HCEC 1CT (cell line): Measurements from ENCODE around the gene IFNGR2.
A peak's percentile ranks its signal among the peaks of the same experiment; 100 is the strongest.
"Not testable (repeated sequence)": the region's sequence is repeated elsewhere in the genome, so short reads cannot be mapped to it uniquely, and the experiment has no call there.

Experiments
- DNase-seq: peaks from one replicate; pipeline ENCODE4 v3.0.0-alpha.2; 2017

Gene IFNGR2

DNA sequence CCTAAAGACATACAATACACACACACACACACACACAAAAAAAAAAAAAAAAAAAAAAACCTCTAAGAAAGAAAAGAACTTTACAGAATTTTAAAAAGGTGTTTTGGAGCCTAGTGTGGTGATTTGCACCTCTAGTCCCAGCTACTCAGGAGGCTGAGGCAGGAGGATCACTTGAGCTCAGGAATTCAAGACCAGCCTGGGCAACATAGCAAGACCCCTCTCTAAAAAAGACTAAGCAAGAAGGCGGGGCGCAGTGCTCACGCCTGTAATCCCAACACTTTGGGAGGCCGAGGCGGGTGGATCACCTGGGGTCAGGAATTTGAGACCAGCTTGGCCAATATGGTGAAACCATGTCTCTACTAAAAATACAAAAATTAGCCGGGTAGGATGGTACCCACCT, 43.4 kb downstream of the IFNGR2 start:
- DNase-seq, result not testable (repeated sequence)

DNA sequence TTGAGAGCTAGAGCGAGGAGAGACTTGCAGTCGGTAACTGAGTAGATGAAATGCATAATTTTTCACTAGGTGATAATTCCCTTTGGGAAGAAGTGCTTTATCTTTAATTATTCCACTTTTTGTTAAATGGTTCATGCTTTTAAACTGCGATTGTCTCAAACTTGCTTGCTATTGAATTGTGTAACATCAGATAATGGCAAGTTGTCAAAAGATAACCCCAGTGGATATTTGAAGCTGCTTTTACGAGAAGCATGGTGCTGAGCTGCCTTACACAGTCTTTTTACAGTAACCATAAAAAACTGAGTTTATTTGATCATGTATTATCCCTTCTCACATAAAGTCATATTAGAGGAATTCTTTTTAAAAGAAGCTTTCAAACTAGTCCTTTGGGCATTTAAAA, 46.4 kb downstream of the IFNGR2 start:
- no peak for DNase-seq

DNA sequence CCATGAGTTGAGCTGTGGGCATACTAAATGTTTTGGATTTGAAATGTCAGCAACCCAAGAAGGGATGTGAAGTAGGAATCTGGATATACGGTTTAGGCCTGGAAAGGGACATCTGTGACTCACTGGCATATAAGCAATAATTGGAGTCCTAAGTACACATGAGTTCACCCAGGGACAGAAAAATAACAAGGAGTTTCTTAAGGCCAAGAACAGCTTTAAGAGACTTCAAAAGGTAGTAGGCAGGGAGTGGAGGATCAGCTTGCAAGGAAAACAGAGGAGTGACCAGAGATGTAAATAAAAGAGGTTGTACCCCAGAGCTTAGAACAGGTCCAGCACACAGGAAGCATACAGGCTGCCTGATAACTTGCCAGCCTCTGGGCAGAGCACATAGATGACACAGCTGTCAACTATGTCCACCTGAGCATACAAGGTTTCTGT, 48.4 kb downstream of the IFNGR2 start:
- DNase-seq, result peak; percentile 4

DNA sequence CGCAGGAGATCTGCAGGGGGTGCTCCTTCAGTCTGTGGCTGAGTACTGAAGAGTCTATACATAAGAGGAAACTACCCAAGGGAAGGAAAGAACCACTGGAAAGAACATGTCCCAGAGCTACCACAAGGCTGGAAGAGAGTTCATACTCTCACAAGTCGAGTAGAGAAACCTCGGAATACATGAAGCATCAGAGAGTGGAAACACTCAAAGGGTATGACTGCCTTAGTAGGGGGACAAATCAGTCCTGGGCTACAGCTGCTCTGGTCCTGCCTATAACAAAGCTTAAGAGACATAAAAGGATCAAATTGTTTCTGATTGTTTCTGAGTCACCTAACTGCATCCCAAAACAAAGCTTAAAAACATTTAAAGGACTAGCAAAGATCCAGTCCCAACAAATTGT, 49.1 kb downstream of the IFNGR2 start:
- DNase-seq, result no peak

DNA sequence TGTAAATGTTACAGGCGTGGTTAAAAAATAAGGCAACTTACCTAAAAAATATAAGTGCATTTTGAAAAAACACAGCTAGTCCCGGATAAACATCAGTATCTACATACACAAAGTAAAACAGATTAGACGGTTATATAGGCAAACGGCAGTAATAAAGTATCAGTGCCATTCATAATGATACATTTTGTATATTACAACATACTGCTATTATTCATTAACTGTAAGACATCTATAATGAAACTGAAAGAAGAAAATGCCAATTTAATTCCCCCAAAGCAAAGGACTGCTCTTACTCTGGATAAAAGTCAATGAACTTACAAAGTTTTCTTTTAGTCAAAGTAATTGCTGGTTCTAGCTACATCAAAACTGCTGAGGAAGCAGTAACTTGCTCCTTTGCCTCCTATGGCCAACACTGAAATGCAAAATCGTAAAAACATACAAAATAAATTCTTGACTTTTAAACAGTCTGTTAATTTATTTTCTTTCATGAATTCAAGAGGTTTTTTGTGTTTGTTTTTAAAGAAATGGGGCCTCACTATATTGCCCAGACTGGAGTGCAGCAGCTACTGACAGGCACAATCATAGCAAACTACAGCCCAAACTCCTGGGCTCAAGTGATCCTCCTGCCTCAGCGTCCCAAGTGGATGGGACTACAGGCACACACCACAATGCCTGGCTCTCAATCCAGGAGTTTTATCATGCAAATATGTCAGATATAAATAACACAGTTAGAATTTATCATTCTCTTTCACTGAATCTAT, 52.7 kb downstream of the IFNGR2 start:
- DNase-seq, result no peak

DNA sequence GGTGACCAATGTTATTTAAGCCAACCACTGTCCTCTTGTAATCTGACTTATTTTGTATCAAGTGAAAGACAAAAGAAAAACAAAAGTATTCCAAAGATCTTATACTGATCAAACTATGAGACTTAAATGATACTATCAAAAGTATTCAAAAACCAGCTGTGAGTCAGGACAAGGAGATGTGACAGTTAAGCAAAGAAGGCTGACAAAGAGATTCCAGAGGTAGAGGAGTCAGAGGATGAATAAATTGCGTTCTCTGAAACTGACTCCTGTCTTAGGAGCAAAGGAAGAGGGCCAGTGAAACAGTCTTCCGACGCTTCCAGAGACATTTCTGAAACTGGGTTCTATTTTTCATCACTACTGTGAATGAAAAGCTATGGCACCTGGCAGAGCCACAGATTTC, 55.6 kb downstream of the IFNGR2 start:
- no peak for DNase-seq

DNA sequence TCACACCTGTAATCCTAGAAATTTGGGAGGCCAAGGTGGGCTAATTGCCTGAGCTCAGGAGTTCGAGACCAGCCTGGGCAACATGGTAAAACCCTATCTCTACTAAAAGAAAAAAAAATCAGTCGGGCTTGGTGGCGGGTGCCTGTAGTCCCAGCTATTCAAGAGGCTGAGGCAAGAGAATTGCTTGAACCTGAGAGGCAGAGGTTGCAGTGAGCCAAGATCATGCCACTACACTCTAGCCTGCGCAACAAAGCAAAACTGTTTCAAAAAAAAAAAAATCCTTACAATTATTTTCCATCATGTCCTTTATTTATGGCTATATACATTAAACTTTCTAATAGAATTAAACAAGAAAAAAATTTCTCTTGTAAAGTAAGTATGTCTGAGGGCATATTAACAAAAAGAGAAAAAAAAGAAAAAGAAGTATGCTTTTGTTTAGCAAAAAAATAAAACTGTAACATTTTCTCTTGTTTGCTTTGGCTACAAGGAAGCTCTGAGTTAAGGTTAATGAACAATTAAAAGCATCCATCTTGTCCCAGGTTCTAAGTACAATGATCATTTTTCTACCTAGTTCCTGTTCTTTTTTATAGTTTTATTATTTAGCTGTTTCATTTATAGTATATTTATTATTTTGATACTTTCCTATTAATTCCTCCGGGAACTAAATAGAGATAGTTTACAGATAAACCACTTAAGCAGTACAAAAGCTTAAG, 58.5 kb downstream of the IFNGR2 start:
- no peak for DNase-seq

DNA sequence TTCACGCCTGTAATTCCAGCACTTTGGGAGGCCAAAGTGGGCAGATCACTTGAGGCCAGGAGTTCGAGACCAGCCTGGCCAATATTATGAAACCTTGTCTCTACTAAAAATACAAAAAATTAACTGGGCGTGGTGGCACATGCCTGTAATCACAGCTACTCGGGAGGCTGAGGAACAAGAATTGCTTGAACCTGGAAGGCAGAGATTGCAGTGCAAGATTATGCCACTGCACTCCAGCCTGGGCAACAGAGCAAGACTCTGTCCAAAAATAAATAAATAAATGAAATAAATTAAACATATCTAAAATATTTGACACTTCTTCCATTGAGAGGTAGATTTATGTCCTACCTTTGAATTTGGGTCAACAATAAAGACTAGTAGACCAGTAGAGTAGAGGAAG, 66.0 kb downstream of the IFNGR2 start:
- DNase-seq, result not testable (repeated sequence)

DNA sequence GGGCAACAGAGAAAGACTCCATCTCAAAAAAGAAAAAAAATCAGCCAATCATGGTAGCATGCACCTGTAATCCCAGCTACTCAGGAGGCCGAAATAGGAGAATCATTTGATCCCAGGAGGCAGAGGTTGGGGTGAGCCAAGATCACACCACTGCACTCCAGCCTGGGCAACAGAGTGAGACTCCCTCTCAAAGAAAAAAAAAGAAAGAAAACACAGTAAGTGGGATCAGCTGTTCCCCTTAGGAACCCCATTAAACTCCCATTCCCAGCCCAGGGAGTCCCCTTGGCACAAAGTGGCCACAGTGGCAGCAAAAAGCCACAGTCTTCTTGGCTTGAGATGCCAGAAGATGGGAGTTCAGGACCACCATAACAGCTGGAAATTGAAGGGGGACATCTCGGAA, 67.5 kb downstream of the IFNGR2 start:
- no peak for DNase-seq

DNA sequence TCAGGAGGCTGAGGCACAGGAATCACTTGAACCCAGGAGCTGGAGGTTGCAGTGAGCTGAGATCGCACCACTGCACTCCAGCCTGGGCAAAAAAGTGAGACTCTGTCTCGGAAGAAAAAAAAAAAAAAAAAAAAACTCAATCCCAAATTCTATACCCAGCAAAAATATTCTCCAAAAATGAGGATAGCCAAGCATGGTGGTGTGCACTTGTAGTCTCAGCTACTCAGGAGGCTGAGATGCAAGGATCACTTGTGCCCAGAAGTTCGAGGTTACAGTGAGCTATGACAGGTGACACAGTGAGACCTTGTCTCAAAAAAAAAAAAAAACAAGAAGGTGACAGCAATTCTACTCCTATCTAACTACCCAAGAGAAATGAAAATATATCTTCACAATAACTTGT, 70.1 kb downstream of the IFNGR2 start:
- no peak for DNase-seq

DNA sequence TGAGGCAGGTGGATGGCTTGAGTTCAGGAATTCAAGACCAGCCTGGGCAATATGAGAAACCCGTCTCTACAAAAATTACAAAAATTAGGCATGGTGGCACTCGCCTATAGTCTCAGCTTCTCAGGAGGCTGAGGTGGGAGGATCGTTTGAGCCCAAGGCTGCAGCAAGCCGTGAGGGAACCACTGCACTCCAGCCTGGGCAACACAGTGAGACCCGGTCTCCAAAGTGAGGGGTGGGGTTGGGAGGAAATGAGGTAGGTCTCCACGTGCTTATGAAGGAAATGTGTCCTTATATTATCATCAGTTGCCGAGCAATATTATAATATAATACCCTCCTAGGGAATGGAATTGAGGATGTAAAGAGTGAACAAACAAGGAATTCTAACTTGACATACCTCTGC, 73.9 kb downstream of the IFNGR2 start:
- DNase-seq, result no peak

DNA sequence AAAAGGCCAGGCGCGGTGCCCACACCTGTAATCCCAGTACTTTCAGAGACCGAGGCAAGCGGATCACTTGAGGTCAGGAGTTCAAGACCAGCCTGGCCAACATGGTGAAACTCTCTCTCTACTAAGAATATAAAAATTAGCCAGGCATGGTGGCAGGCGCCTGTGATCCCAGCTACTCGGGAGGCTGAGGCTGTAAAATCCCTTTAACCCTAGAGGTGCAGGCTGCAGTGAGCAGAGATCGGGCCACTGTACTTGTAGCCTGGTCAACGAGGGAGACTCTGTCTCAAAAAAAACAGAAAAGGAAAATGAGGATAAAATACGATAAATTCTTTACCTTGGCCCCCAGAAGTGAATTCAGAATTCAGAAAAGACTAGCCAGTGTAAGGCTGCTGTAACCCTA, 75.0 kb downstream of the IFNGR2 start:
- no peak for DNase-seq

DNA sequence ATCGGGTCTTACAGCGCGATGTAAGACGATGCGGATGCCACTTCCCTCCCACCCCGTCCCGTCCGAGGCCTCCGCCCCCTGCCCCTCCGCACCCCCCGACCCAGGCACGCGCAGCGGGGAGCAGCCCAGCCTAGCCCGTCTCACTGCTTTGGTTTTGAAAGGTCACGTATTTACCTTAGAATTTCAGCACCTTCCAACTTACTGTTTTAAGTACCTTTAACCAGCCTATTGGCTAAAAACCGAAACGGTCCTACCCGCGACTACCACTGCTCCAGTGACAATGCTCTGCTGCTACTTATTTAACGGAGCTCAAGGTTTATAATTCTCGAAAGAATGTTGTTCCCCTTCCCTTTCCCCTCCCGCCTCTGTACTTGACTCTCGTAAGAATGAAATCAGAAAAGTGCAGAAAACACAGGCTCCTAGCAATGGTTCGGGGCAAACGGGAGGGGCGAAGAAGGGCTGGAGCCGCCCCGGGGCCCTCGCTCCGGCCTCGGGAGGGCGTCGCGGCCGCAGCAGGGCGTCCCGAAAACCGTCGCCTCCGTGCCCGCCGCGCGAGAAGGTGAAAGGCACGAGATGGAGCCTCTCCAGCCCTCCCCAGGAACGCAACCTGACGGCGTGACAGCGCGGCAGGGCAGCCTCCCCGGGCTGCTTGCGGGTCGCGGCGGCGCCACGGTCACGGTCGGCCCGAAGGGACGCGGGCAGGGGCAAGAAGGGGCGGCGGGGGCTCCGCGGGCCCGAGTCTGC, 75.9 kb downstream of the IFNGR2 start:
- peak; percentile 30 for DNase-seq

DNA sequence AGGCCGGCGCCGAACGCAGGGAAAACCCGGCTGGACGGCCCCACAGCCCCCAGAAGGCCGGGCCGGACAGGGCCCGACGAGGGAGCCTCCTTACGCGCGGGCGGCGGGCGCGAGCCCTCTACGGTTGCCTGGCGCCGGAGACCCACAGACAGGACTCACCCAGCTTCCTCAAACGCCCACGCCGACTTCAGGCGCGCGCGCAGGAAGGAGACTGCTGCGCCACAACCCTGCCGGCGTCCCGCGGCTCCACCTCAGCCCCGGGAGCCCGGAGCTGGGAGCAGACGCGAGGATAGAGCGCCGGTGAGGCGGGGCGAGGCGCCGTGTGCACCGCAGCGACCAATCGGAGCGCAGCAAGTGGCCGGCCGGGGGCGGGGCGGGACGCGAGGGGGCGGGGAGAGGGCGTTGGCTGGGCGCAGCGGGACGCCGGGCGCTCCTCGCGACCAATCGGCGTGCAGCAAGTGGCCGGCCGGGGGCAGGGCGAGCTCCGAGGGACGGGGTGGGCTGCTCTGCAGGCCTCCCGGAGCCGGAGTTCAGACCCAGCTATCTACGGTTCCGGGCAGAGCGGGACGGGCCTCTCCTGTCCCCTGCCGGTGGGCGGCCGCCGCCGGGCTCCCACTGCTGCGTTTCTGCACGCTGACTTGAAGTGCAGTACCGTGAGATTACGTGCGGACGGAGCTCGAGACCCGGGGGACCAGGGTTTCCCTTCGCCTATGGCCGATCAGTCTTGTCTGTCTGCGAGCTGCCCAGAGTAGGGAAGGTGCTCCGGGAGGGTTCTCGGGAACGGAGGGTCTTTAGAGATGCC, 76.7 kb downstream of the IFNGR2 start, which contains the start of gene TMEM50B:
Gene TMEM50B, minus strand, starts transcription at position 296 of the 802 bp plus-strand sequence. CDS start 11,089 bp downstream, outside the sequence.
- peak; percentile 94 for DNase-seq

DNA sequence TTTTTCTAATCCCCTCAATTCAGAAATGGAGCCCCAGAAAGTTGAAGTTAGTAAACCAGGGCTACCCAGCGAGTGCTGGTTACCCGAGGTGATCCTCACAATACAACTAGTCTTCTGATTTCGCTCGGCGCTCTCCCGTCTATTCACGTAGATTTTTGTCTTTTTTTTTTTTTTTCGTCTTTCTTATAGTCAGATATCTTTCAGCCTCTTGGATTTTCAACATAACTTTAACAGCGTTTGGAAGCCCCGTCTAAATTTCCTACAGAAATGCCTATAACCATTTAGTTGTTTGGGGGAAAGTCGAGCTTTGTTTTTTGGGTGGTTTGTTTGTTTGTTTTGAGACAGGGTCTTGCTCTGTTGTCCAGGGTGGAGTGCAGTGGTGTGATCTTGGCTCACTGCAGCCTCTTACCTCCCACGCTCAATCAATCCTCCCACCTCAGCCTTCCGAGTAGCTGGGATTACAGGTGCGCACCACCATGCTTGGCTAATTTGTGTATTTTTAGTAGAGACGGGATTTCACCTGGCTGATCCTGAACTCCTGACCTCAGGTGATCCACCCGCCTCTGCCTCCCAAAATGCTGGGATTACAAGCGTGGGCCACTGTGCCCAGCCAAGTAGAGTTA, 77.4 kb downstream of the IFNGR2 start:
- no peak for DNase-seq

DNA sequence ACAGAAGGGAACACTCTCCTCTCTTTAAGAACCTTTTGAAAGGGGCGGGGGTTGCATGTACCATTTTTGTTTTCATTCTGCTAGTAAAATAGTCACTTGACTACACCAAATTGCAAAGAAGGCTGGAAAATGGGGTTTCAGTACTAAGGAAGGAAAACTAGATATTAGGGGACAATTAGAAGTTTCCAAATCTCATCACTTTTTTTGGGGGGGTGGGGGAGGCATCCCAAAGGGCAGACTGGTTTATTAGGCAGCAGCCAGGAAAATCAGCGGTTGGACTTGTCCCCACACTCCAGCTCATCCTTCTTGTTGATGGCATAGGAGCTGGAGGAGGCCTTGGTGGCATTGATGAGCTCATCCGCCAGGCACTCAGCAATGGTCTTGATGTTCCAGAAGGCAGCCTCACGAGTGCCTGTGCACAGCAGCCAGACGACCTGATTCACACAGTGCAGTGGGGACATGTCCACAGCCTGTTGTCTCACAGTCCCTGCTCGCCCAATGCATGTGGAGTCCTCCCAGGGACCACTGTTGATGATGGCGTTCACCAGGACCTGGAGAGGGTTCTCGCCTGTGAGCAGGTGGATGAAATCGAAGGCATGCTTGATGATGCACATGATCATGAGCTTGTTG, 78.2 kb downstream of the IFNGR2 start:
- no peak for DNase-seq
